HUES6 (cell line): ENCODE measurements around the gene C1S.
"Not testable (repeated sequence)": the region's sequence is repeated elsewhere in the genome, so short reads cannot be mapped to it uniquely, and the experiment has no call there.

ENCODE experiments used
- H3K27ac ChIP-seq: 2 replicates; pipeline ENCODE4 v1.7.0; 2013; ENCODE audit warnings: low read depth, mild to moderate bottlenecking, low read length, inconsistent platforms
- H3K27me3 ChIP-seq: 2 replicates; pipeline ENCODE4 v1.6.1; 2013; ENCODE audit warnings: low read length; ENCODE audit not compliant: control insufficient read depth, insufficient read depth
- H3K36me3 ChIP-seq: 2 replicates; pipeline ENCODE4 v1.6.1; 2013; ENCODE audit warnings: low read length; ENCODE audit not compliant: control insufficient read depth, insufficient read depth
- H3K4me1 ChIP-seq: 2 replicates; pipeline ENCODE4 v1.6.1; 2013; ENCODE audit warnings: low read length; ENCODE audit not compliant: control insufficient read depth, insufficient read depth
- H3K4me3 ChIP-seq: 2 replicates; pipeline ENCODE4 v1.5.1; 2013; ENCODE audit warnings: low read depth, low read length
- H3K9ac ChIP-seq: one replicate; pipeline ENCODE4 v1.6.1; 2013; ENCODE audit warnings: mild to moderate bottlenecking, low read length
- H3K9me3 ChIP-seq: 2 replicates; pipeline ENCODE4 v1.6.1; 2013; ENCODE audit warnings: low read depth, low read length; ENCODE audit not compliant: control insufficient read depth, insufficient read depth

C1S gene

GRCh38 chr12:7046383-7047105 is 14.0 kb upstream of the C1S start:
- no peak overlapping the region for H3K9ac ChIP-seq
- H3K27ac ChIP-seq, result no peak overlapping the region
- H3K4me1 ChIP-seq, result no peaks in the 10 kb centered on the region

GRCh38 chr12:7047306-7047705 is 13.2 kb upstream of the C1S start:
- no peak overlapping the region for H3K9ac ChIP-seq
- H3K4me1 ChIP-seq, result no peaks in the 10 kb centered on the region
- H3K27me3 ChIP-seq, result no peaks in the 10 kb centered on the region
- no peaks in the 10 kb centered on the region for H3K36me3 ChIP-seq
- no peak overlapping the region for H3K4me3 ChIP-seq
- no peak overlapping the region for H3K27ac ChIP-seq
- no peaks in the 10 kb centered on the region for H3K9me3 ChIP-seq

More at GRCh38 chr12:7046383-7047105, 14.0 kb upstream of the C1S start:
- Histone ChIP-seq H3K36me3 (no peaks in the 10 kb centered on the region), H3K27me3 (no peaks in the 10 kb centered on the region), H3K4me3 (no peak overlapping the region), H3K9me3 (no peaks in the 10 kb centered on the region)

GRCh38 chr12:7049445-7049951 is 11.0 kb upstream of the C1S start:
- H3K27me3 ChIP-seq, H3K9me3 ChIP-seq, H3K4me1 ChIP-seq, H3K36me3 ChIP-seq, H3K9ac ChIP-seq, H3K27ac ChIP-seq, H3K4me3 ChIP-seq: not testable (repeated sequence)

GRCh38 chr12:7049973-7050372 is 10.5 kb upstream of the C1S start:
- H3K4me1 ChIP-seq, H3K27ac ChIP-seq, H3K4me3 ChIP-seq, H3K9me3 ChIP-seq, H3K9ac ChIP-seq, H3K27me3 ChIP-seq, H3K36me3 ChIP-seq: not testable (repeated sequence)

GRCh38 chr12:7054925-7055324 is 5.6 kb upstream of the C1S start:
- H3K36me3 ChIP-seq, result no peaks in the 10 kb centered on the region
- 0 out of 2 replicates have a peak, but pooled peaks cover 2% of the 10 kb centered on the region for H3K4me1 ChIP-seq
- no peaks in the 10 kb centered on the region for H3K27me3 ChIP-seq
- no peaks in the 10 kb centered on the region for H3K9me3 ChIP-seq
- H3K9ac ChIP-seq, result no peak overlapping the region
- H3K4me3 ChIP-seq, result no peak overlapping the region
- no peak overlapping the region for H3K27ac ChIP-seq

- H3K4me1 ChIP-seq, H3K27ac ChIP-seq, H3K27me3 ChIP-seq, H3K4me3 ChIP-seq, H3K36me3 ChIP-seq, H3K9me3 ChIP-seq, H3K9ac ChIP-seq: not testable (repeated sequence)
These were observed 4.8 kb upstream of the C1S start for GRCh38 chr12:7055736-7056135.

GRCh38 chr12:7058163-7058845 is 2.2 kb upstream of the C1S start:
- Histone ChIP-seq H3K9ac (no peak overlapping the region), H3K27me3 (no peaks in the 10 kb centered on the region), H3K36me3 (no peaks in the 10 kb centered on the region)

GRCh38 chr12:7058850-7059395 is 1.6 kb upstream of the C1S start:
- Histone ChIP-seq H3K9me3 (no peaks in the 10 kb centered on the region), H3K36me3 (no peaks in the 10 kb centered on the region), H3K4me3 (no peak overlapping the region), H3K27ac (no peak overlapping the region), H3K27me3 (no peaks in the 10 kb centered on the region), H3K4me1 (peaks cover 12% of the 10 kb centered on the region), H3K9ac (no peak overlapping the region)

More at GRCh38 chr12:7058163-7058845, 2.2 kb upstream of the C1S start:
- peaks cover 13% of the 10 kb centered on the region for H3K4me1 ChIP-seq
- H3K4me3 ChIP-seq, result no peak overlapping the region
- no peak overlapping the region for H3K27ac ChIP-seq
- no peaks in the 10 kb centered on the region for H3K9me3 ChIP-seq

- Histone ChIP-seq H3K27ac (no peak overlapping the region), H3K9me3 (no peaks in the 10 kb centered on the region), H3K36me3 (no peaks in the 10 kb centered on the region), H3K9ac (no peak overlapping the region), H3K4me3 (no peak overlapping the region), H3K4me1 (peaks cover 12% of the 10 kb centered on the region), H3K27me3 (no peaks in the 10 kb centered on the region)
These were observed 738 bp upstream of the C1S start for GRCh38 chr12:7059780-7060179.

- Histone ChIP-seq H3K4me3 (no peak overlapping the region), H3K9me3 (no peaks in the 10 kb centered on the region), H3K27me3 (no peaks in the 10 kb centered on the region), H3K36me3 (no peaks in the 10 kb centered on the region), H3K9ac (no peak overlapping the region), H3K27ac (no peak overlapping the region), H3K4me1 (peaks cover 12% of the 10 kb centered on the region)
These were observed 620 bp downstream of the C1S start for GRCh38 chr12:7061138-7061537.

GRCh38 chr12:7061596-7061995 is 1.1 kb downstream of the C1S start:
- H3K27ac ChIP-seq, result no peak overlapping the region
- no peak overlapping the region for H3K9ac ChIP-seq
- H3K4me3 ChIP-seq, result no peak overlapping the region

More at GRCh38 chr12:7061596-7061995, 1.1 kb downstream of the C1S start:
- Histone ChIP-seq H3K9me3 (no peaks in the 10 kb centered on the region), H3K36me3 (no peaks in the 10 kb centered on the region), H3K27me3 (no peaks in the 10 kb centered on the region), H3K4me1 (peaks cover 12% of the 10 kb centered on the region)
